GM18870 (cell line): ENCODE data around the gene COL13A1.

ENCODE experiments used
- ATAC-seq: cut with Tn5 transposase; IDR thresholded peaks from one replicate; pipeline ENCODE4 v1.9.1; 2021; ENCODE audit warnings: moderate library complexity; ENCODE audit not compliant: unreplicated experiment

Gene COL13A1

GRCh38 chr10:69961881-69962745 is 160.4 kb downstream of the COL13A1 start:
- ATAC-seq, result no peak

GRCh38 chr10:69962746-69963135 is 161.0 kb downstream of the COL13A1 start:
- ATAC-seq, result no peak

- no peak for ATAC-seq
These were observed 161.6 kb downstream of the COL13A1 start for GRCh38 chr10:69963178-69963834.

- ATAC-seq, result no peak
These were observed 162.4 kb downstream of the COL13A1 start for GRCh38 chr10:69963835-69964710.

- ATAC-seq, result no peak
These were observed 163.4 kb downstream of the COL13A1 start for GRCh38 chr10:69965086-69965485.

GRCh38 chr10:69965919-69966662 is 164.4 kb downstream of the COL13A1 start:
- no peak for ATAC-seq

- ATAC-seq, result no peak
These were observed 167.1 kb downstream of the COL13A1 start for GRCh38 chr10:69968830-69969229.

GRCh38 chr10:69969977-69970376 is 168.3 kb downstream of the COL13A1 start:
- no peak for ATAC-seq

- no peak for ATAC-seq
These were observed 171.3 kb downstream of the COL13A1 start for GRCh38 chr10:69972981-69973397.

- no peak for ATAC-seq
These were observed 172.0 kb downstream of the COL13A1 start for GRCh38 chr10:69973678-69974077.

GRCh38 chr10:69974551-69975155 is 172.9 kb downstream of the COL13A1 start:
- ATAC-seq, result no peak

- no peak for ATAC-seq
These were observed 175.3 kb downstream of the COL13A1 start for GRCh38 chr10:69976795-69977546.

GRCh38 chr10:69979174-69979573 is 177.5 kb downstream of the COL13A1 start:
- ATAC-seq, result no peak

GRCh38 chr10:69980672-69981071 is 179.0 kb downstream of the COL13A1 start:
- ATAC-seq, result no peak

GRCh38 chr10:69988094-69988493 is 186.4 kb downstream of the COL13A1 start:
- ATAC-seq, result no peak

- no peak for ATAC-seq
These were observed 189.4 kb downstream of the COL13A1 start for GRCh38 chr10:69991151-69991550.

- ATAC-seq, result no peak
These were observed 192.6 kb downstream of the COL13A1 start for GRCh38 chr10:69994262-69994661.

- no peak for ATAC-seq
These were observed 194.9 kb downstream of the COL13A1 start for GRCh38 chr10:69996611-69997010.

- no peak for ATAC-seq
These were observed 198.6 kb downstream of the COL13A1 start for GRCh38 chr10:70000262-70000661.
